DLD1 (cell line): ENCODE data around the gene TENM4.
"Not testable (repeated sequence)": the region's sequence is repeated elsewhere in the genome, so short reads cannot be mapped to it uniquely, and the experiment has no call there.

Source experiments
- in situ Hi-C: cut with HindIII; loops from 2 replicates; pipeline ENCODE4 v1.10.0; 2017; ENCODE audit warnings: low sequenced_read_pairs

The TENM4 gene

GRCh38 chr11:79191716-79192115 lies 249.1 kb downstream of the TENM4 start:
- in situ Hi-C loops: not testable (repeated sequence)

- in situ Hi-C loops: not testable (repeated sequence)
Observed at GRCh38 chr11:79190553-79190952, 250.3 kb downstream of the TENM4 start.

GRCh38 chr11:79189601-79190000 lies 251.2 kb downstream of the TENM4 start:
- in situ Hi-C loops: no loop called here

- in situ Hi-C loops: no loop called here
Observed at GRCh38 chr11:79189055-79189454, 251.8 kb downstream of the TENM4 start.

GRCh38 chr11:79186669-79187068 lies 254.2 kb downstream of the TENM4 start:
- in situ Hi-C loops: no loop called here

GRCh38 chr11:79185351-79185750 lies 255.5 kb downstream of the TENM4 start:
- in situ Hi-C loops: no loop called here

GRCh38 chr11:79184285-79184684 lies 256.5 kb downstream of the TENM4 start:
- in situ Hi-C loops: no loop called here

GRCh38 chr11:79182794-79183193 lies 258.0 kb downstream of the TENM4 start:
- in situ Hi-C loops: no loop called here

GRCh38 chr11:79179087-79179486 lies 261.7 kb downstream of the TENM4 start:
- in situ Hi-C loops: no loop called here

- in situ Hi-C loops: no loop called here
Observed at GRCh38 chr11:79174045-79175008, 266.5 kb downstream of the TENM4 start.

GRCh38 chr11:79173615-79174014 lies 267.2 kb downstream of the TENM4 start:
- in situ Hi-C loops: no loop called here

- in situ Hi-C loops: no loop called here
Observed at GRCh38 chr11:79170321-79170720, 270.5 kb downstream of the TENM4 start.

- in situ Hi-C loops: no loop called here
Observed at GRCh38 chr11:79168530-79169110, 272.2 kb downstream of the TENM4 start.

GRCh38 chr11:79167510-79168188 lies 273.2 kb downstream of the TENM4 start:
- in situ Hi-C loops: no loop called here

- in situ Hi-C loops: no loop called here
Observed at GRCh38 chr11:79165908-79166307, 274.9 kb downstream of the TENM4 start.

GRCh38 chr11:79160791-79161403 lies 279.9 kb downstream of the TENM4 start:
- in situ Hi-C loops: no loop called here

- in situ Hi-C loops: loop anchor here (10.0 kb wide), 1 partner anchor 55 kb away; no protein-coding TSS in a partner anchor
Observed at GRCh38 chr11:79159657-79160450, 281.0 kb downstream of the TENM4 start.

GRCh38 chr11:79157738-79158137 lies 283.1 kb downstream of the TENM4 start:
- in situ Hi-C loops: loop anchor here (10.0 kb wide), 1 partner anchor 53 kb away; no protein-coding TSS in a partner anchor

GRCh38 chr11:79156031-79156430 lies 284.8 kb downstream of the TENM4 start:
- in situ Hi-C loops: loop anchor here (10.0 kb wide), 1 partner anchor 51 kb away; no protein-coding TSS in a partner anchor

GRCh38 chr11:79155237-79155636 lies 285.6 kb downstream of the TENM4 start:
- in situ Hi-C loops: loop anchor here (10.0 kb wide), 1 partner anchor 50 kb away; no protein-coding TSS in a partner anchor
